ENCODE measurements around the gene SPTLC2.

Gene SPTLC2

DNA sequence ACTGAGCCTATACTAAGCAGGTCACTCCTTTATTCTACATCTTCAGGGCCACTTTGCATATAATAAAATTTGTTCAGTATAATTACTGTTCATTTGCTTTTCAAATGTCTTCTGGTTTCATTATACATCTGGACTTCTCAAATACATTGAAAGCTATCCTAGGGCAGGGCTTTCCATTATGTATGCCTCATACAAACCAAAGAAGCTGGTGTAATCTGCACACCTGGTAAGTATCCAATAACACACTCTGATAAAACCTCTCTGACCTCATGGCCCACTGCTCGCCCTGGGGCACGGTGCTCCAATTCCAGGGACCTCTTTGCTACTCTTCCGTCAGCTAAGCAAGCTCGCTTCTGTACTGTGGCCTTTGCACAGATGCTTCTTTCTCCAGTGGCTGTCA is 95.9 kb downstream of the SPTLC2 start:
- no peaks in the 10 kb centered on the region for H3K4me1 ChIP-seq (ENCODE audit: control insufficient read depth in 5 of 5, insufficient read depth in 5 of 5, low read length in 5 of 5)
- no peak overlapping the region for H3K9ac ChIP-seq (ENCODE audit: low read length in 5 of 5)
- H3K27me3 ChIP-seq (ENCODE audit: control insufficient read depth in 5 of 5, insufficient read depth in 4 of 5, low read length in 5 of 5) = no peaks in the 10 kb centered on the region
- H3K36me3 ChIP-seq (ENCODE audit: control insufficient read depth in 5 of 5, insufficient read depth in 5 of 5, low read length in 5 of 5) = peaks cover 16 to 49% (median 30%) of the 10 kb centered on the region in 5 donors
- no peak overlapping the region for H3K27ac ChIP-seq (ENCODE audit: low read depth, low read length)
- no peaks in the 10 kb centered on the region for H3K9me3 ChIP-seq (ENCODE audit: control insufficient read depth in 5 of 5, low read length in 5 of 5)
- no peak overlapping the region for H3K4me3 ChIP-seq (ENCODE audit: low read depth in 1 of 5, low read length in 5 of 5)

DNA sequence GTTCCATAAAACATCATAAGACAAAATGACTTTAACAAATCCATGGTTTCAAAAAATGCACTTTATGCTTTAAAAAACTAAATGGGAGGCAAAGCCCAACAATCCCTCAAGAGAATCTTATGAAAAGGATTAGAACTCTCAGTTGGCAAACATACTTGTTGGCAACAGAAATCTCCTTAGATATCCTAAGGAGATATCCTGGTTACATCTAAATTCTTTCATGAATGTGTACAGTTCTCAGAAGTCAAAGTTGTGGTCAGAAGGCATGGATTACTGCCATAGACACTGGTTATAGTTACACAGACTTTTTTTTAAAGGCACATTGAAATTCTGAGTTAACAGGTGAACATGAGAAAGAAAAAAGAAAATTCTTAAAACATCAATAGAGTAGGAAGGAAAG is 100.3 kb downstream of the SPTLC2 start:
- no peaks in the 10 kb centered on the region for H3K9me3 ChIP-seq (ENCODE audit: control insufficient read depth in 5 of 5, low read length in 5 of 5)
- H3K36me3 ChIP-seq (ENCODE audit: control insufficient read depth in 5 of 5, insufficient read depth in 5 of 5, low read length in 5 of 5) = peaks cover 20 to 65% (median 49%) of the 10 kb centered on the region in 5 donors

DNA sequence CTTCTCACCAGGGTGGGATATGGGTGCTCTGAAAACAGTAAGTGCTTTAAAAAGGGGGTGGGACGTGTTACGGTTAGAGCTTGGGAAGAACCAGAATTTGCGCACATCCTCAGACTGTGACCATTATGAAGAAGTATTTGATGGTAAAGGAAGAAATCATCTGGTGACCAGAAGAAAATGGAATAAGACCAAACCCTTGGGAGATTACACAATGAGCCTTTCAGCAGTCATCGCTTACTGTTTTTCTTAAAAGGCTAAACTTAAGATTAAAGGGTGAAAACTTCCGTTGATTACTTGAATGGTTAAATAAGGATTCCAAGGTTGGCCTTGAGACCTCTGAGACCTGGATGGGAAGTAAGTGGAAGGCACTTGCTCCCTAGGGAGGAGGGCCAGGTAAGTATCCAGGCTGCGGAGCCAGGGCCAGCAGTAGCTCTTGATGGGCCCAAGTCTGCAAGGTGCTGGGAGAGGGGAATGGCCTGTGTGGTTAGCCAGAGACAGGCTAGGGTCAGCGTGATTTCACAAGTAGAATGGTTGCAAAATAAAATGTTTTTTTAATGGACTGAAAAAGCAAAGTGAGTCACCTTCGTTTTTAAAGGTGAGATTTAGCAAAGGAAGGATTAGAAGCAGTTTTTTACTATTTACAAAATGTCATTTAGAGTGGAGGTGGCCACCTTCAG is 104.8 kb downstream of the SPTLC2 start:
- Histone ChIP-seq H3K4me1 (ENCODE audit: control insufficient read depth in 5 of 5, insufficient read depth in 5 of 5, low read length in 5 of 5) (peaks cover 0 to 11% (median 9%) of the 10 kb centered on the region in 5 donors), H3K36me3 (ENCODE audit: control insufficient read depth in 5 of 5, insufficient read depth in 5 of 5, low read length in 5 of 5) (peaks cover 18 to 55% (median 47%) of the 10 kb centered on the region in 5 donors), H3K9me3 (ENCODE audit: control insufficient read depth in 5 of 5, low read length in 5 of 5) (no peaks in the 10 kb centered on the region), H3K4me3 (ENCODE audit: low read depth in 1 of 5, low read length in 5 of 5) (no peak overlapping the region), H3K27ac (ENCODE audit: low read depth, low read length) (no peak overlapping the region), H3K27me3 (ENCODE audit: control insufficient read depth in 5 of 5, insufficient read depth in 4 of 5, low read length in 5 of 5) (no peaks in the 10 kb centered on the region), H3K9ac (ENCODE audit: low read length in 5 of 5) (no peak overlapping the region)

More for the DNA sequence above, 100.3 kb downstream of the SPTLC2 start:
- Histone ChIP-seq H3K4me1 (ENCODE audit: control insufficient read depth in 5 of 5, insufficient read depth in 5 of 5, low read length in 5 of 5) (no peaks in the 10 kb centered on the region), H3K27ac (ENCODE audit: low read depth, low read length) (no peak overlapping the region), H3K27me3 (ENCODE audit: control insufficient read depth in 5 of 5, insufficient read depth in 4 of 5, low read length in 5 of 5) (no peaks in the 10 kb centered on the region), H3K9ac (ENCODE audit: low read length in 5 of 5) (no peak overlapping the region), H3K4me3 (ENCODE audit: low read depth in 1 of 5, low read length in 5 of 5) (no peak overlapping the region)

DNA sequence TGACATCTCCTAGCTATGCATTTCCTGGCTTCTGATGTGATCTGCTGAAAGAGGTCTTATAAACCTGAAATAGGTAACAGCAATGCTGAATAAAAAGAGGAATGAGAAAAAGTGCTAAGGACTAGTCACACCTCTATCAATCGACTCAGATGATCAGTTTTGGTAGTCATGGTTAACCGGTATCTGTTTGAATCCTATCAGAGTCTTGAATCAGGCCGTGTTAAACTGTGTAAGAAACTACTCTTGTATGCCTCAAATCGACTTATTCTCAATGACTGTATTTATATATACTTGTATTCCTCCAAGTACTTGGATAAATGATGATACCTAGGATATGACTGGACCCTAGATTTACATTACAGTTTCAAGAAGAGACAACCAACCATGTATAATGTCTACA is 107.1 kb downstream of the SPTLC2 start:
- no peak overlapping the region for H3K27ac ChIP-seq (ENCODE audit: low read depth, low read length)
- peaks cover 0 to 11% (median 9%) of the 10 kb centered on the region in 5 donors for H3K4me1 ChIP-seq (ENCODE audit: control insufficient read depth in 5 of 5, insufficient read depth in 5 of 5, low read length in 5 of 5)
- no peaks in the 10 kb centered on the region for H3K9me3 ChIP-seq (ENCODE audit: control insufficient read depth in 5 of 5, low read length in 5 of 5)
- H3K4me3 ChIP-seq (ENCODE audit: low read depth in 1 of 5, low read length in 5 of 5) = no peak overlapping the region
- no peaks in the 10 kb centered on the region for H3K27me3 ChIP-seq (ENCODE audit: control insufficient read depth in 5 of 5, insufficient read depth in 4 of 5, low read length in 5 of 5)
- H3K36me3 ChIP-seq (ENCODE audit: control insufficient read depth in 5 of 5, insufficient read depth in 5 of 5, low read length in 5 of 5) = peaks cover 10 to 51% (median 44%) of the 10 kb centered on the region in 5 donors
- no peak overlapping the region for H3K9ac ChIP-seq (ENCODE audit: low read length in 5 of 5)

DNA sequence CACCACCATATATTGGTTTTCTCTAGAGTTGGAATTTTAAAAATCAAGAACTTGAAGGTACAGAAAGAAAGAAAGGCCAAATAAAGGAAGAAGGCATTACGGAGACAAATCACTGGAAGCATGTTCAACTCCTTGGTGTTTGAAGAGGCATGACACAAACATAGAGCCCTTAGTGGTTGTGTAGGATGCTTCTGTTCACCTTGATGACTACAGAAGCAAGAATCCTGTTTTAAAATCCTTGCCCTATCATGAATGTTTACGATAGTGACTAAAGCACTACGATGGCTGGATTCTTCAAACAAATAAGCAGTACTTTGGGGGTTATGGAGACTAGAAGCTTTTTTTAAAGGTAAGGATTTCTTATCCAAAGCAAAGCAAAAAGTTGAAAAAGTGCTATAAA is 107.6 kb downstream of the SPTLC2 start:
- H3K27ac ChIP-seq (ENCODE audit: low read depth, low read length) = peak overlapping the region; percentile 43
- H3K9me3 ChIP-seq (ENCODE audit: control insufficient read depth in 5 of 5, low read length in 5 of 5) = no peaks in the 10 kb centered on the region
- H3K9ac ChIP-seq (ENCODE audit: low read length in 5 of 5) = no peak overlapping the region
- H3K4me1 ChIP-seq (ENCODE audit: control insufficient read depth in 5 of 5, insufficient read depth in 5 of 5, low read length in 5 of 5) = peaks cover 0 to 11% (median 9%) of the 10 kb centered on the region in 5 donors
- no peaks in the 10 kb centered on the region for H3K27me3 ChIP-seq (ENCODE audit: control insufficient read depth in 5 of 5, insufficient read depth in 4 of 5, low read length in 5 of 5)
- H3K4me3 ChIP-seq (ENCODE audit: low read depth in 1 of 5, low read length in 5 of 5) = no peak overlapping the region
- H3K36me3 ChIP-seq (ENCODE audit: control insufficient read depth in 5 of 5, insufficient read depth in 5 of 5, low read length in 5 of 5) = peaks cover 7 to 48% (median 44%) of the 10 kb centered on the region in 5 donors

DNA sequence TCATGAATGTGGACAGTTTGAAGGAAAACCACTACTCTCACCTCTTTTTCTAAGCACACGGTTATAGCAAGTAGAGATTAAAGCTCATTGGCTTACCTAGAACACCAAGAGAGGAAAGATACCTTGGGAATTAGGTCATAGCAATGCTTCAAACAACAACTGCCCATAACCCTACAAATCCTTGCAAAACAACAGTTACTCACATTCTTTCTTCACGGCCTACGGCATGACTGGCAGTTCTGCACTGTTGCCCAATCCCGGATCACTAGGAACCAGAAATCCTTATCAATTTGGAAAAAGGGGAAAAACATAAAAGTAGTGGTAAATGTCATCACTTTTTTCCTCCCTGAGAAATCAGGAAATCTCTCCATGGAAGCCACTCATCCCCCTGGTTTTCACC is 108.2 kb downstream of the SPTLC2 start:
- peaks cover 7 to 48% (median 43%) of the 10 kb centered on the region in 5 donors for H3K36me3 ChIP-seq (ENCODE audit: control insufficient read depth in 5 of 5, insufficient read depth in 5 of 5, low read length in 5 of 5)

DNA sequence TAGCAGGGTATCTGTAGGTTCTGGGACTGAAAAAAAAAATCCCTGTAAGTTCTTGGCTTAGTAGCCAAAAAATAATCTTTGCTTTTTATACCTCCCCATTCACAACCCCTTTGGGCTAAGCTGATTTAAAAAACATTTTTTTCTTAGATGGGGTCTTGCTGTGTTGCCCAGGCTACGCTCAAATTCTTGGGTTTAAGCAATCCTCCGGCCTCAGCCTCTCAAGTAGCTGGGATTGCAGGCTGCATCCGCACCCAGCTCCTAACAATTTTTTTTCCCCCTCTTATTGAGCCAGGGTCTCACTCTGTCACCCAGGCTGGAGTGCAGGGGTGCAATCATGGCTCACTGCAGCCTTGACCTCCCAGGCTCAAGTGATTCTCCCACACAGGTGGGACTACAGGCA is 108.7 kb downstream of the SPTLC2 start:
- Histone ChIP-seq H3K27me3 (ENCODE audit: control insufficient read depth in 5 of 5, insufficient read depth in 4 of 5, low read length in 5 of 5) (no peaks in the 10 kb centered on the region), H3K36me3 (ENCODE audit: control insufficient read depth in 5 of 5, insufficient read depth in 5 of 5, low read length in 5 of 5) (peaks cover 7 to 48% (median 43%) of the 10 kb centered on the region in 5 donors), H3K4me3 (ENCODE audit: low read depth in 1 of 5, low read length in 5 of 5) (no peak overlapping the region), H3K9ac (ENCODE audit: low read length in 5 of 5) (no peak overlapping the region), H3K4me1 (ENCODE audit: control insufficient read depth in 5 of 5, insufficient read depth in 5 of 5, low read length in 5 of 5) (peaks cover 0 to 11% (median 9%) of the 10 kb centered on the region in 5 donors), H3K27ac (ENCODE audit: low read depth, low read length) (no peak overlapping the region), H3K9me3 (ENCODE audit: control insufficient read depth in 5 of 5, low read length in 5 of 5) (peaks cover 0 to 2% (median 0%) of the 10 kb centered on the region in 5 donors)

More for the DNA sequence above, 108.2 kb downstream of the SPTLC2 start:
- H3K27me3 ChIP-seq (ENCODE audit: control insufficient read depth in 5 of 5, insufficient read depth in 4 of 5, low read length in 5 of 5) = no peaks in the 10 kb centered on the region
- peak overlapping the region; percentile 43 for H3K27ac ChIP-seq (ENCODE audit: low read depth, low read length)
- H3K4me3 ChIP-seq (ENCODE audit: low read depth in 1 of 5, low read length in 5 of 5) = no peak overlapping the region
- H3K4me1 ChIP-seq (ENCODE audit: control insufficient read depth in 5 of 5, insufficient read depth in 5 of 5, low read length in 5 of 5) = peaks cover 0 to 11% (median 9%) of the 10 kb centered on the region in 5 donors
- H3K9ac ChIP-seq (ENCODE audit: low read length in 5 of 5) = no peak overlapping the region
- H3K9me3 ChIP-seq (ENCODE audit: control insufficient read depth in 5 of 5, low read length in 5 of 5) = peaks cover 0 to under 1% (median 0%) of the 10 kb centered on the region in 5 donors

DNA sequence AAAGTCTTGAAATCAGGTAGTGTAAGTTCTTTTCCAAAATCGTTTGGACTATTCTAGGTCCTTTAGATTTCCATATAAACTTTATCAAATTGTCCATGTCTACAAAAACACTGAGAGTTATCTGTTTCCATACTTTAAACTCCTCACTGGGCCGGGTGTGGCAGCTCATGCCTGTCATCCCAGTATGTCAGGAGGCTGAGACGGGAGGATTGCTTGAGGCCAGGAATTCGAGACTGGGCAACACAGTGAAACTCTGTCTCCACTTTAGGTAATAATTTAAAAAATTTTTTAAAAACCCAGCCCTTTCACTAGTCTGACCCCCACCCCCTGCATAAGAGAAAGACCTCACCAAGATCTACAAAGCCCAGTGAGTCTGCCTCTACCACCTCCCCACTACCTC is 111.4 kb downstream of the SPTLC2 start:
- Histone ChIP-seq H3K4me3 (ENCODE audit: low read depth in 1 of 5, low read length in 5 of 5) (no peak overlapping the region), H3K27me3 (ENCODE audit: control insufficient read depth in 5 of 5, insufficient read depth in 4 of 5, low read length in 5 of 5) (peaks cover under 1 to 4% (median 2%) of the 10 kb centered on the region in 5 donors), H3K27ac (ENCODE audit: low read depth, low read length) (no peak overlapping the region), H3K36me3 (ENCODE audit: control insufficient read depth in 5 of 5, insufficient read depth in 5 of 5, low read length in 5 of 5) (peaks cover 4 to 24% (median 19%) of the 10 kb centered on the region in 5 donors), H3K9ac (ENCODE audit: low read length in 5 of 5) (no peak overlapping the region), H3K4me1 (ENCODE audit: control insufficient read depth in 5 of 5, insufficient read depth in 5 of 5, low read length in 5 of 5) (peaks cover 0 to 11% (median 9%) of the 10 kb centered on the region in 5 donors), H3K9me3 (ENCODE audit: control insufficient read depth in 5 of 5, low read length in 5 of 5) (peaks cover 0 to 2% (median 0%) of the 10 kb centered on the region in 5 donors)

DNA sequence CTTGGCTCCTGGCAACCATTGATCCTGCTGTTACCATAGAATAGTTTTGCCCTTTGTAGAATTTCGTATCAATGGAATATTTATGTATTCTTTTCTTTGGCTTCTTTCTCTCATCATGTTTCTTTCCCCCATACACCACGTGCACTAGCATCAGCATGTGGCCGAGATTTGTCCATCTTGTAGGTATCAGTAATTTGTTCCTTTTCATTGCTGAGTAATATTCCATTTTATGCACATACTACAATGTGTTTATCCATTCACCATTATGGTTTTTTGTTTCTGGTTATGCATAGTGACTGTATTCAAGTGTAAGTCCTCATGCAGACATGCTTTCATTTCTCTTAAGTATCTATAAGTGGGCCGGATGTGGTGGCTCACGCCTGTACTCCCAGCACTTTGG is 113.3 kb downstream of the SPTLC2 start:
- Histone ChIP-seq H3K36me3 (ENCODE audit: control insufficient read depth in 5 of 5, insufficient read depth in 5 of 5, low read length in 5 of 5) (peaks cover 0 to 14% (median 10%) of the 10 kb centered on the region in 5 donors), H3K27ac (ENCODE audit: low read depth, low read length) (no peak overlapping the region), H3K9ac (ENCODE audit: low read length in 5 of 5) (no peak overlapping the region), H3K4me3 (ENCODE audit: low read depth in 1 of 5, low read length in 5 of 5) (no peak overlapping the region), H3K27me3 (ENCODE audit: control insufficient read depth in 5 of 5, insufficient read depth in 4 of 5, low read length in 5 of 5) (peaks cover 7 to 19% (median 15%) of the 10 kb centered on the region in 5 donors), H3K9me3 (ENCODE audit: control insufficient read depth in 5 of 5, low read length in 5 of 5) (peaks cover 0 to 2% (median 0%) of the 10 kb centered on the region in 5 donors), H3K4me1 (ENCODE audit: control insufficient read depth in 5 of 5, insufficient read depth in 5 of 5, low read length in 5 of 5) (peaks cover under 1 to 17% (median 14%) of the 10 kb centered on the region in 5 donors)

DNA sequence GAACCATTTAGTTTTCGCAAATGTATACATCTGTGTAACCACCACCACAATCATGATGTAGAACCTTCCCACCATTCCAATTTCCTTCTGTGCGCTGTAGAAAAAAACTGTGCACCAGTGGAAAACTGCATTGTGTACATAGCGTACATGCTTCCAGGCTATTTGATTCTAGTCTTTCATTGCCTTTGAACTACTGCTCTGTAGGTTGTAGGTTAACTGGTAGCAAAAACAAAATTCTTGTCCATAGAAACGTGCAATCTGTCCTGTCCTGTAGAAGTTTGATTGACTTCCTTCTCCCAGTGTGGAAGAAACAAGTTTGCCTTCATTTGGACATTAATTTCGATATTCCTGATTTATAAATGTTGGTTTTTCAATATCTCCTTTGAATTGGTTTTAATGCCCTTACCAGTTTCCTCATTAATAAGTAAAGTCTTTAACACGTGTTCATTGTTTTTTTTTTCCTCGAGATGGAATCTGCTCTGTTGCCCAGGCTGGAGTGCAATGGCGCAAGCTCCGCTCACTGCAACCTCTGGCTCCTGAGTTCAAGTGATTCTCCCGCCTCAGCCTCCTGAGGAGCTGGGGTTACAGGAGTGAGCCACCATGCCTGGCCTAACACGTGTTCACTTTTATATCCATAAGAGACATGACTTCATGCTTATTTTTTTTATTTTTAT is 114.2 kb downstream of the SPTLC2 start:
- H3K9me3 ChIP-seq (ENCODE audit: control insufficient read depth in 5 of 5, low read length in 5 of 5) = peaks cover 0 to 2% (median 0%) of the 10 kb centered on the region in 5 donors
- H3K27ac ChIP-seq (ENCODE audit: low read depth, low read length) = no peak overlapping the region
- peaks cover 11 to 24% (median 20%) of the 10 kb centered on the region in 5 donors for H3K27me3 ChIP-seq (ENCODE audit: control insufficient read depth in 5 of 5, insufficient read depth in 4 of 5, low read length in 5 of 5)
- H3K36me3 ChIP-seq (ENCODE audit: control insufficient read depth in 5 of 5, insufficient read depth in 5 of 5, low read length in 5 of 5) = peaks cover 0 to 9% (median 5%) of the 10 kb centered on the region in 5 donors
- no peak overlapping the region for H3K4me3 ChIP-seq (ENCODE audit: low read depth in 1 of 5, low read length in 5 of 5)
- peaks cover 5 to 18% (median 15%) of the 10 kb centered on the region in 5 donors for H3K4me1 ChIP-seq (ENCODE audit: control insufficient read depth in 5 of 5, insufficient read depth in 5 of 5, low read length in 5 of 5)
- no peak overlapping the region for H3K9ac ChIP-seq (ENCODE audit: low read length in 5 of 5)
